Transverse colon (tissue), 3 donors: ENCODE data around the gene WFDC10A.

ENCODE experiments used
- CTCF ChIP-seq, 5 experiments: fragments of 200-600 bp in 3 of 5; fragments of 450-650 bp in 2 of 5; sonication (generic) in 3 of 5; IDR thresholded peaks; 1 replicate in 2 of 5; 2 replicates in 3 of 5; pipeline ENCODE4 v1.5.1; 2016 to 2017; ENCODE audit warnings: antibody characterized with exemption in 5 of 5, inconsistent platforms in 3 of 5, mild to moderate bottlenecking in 2 of 5, moderate library complexity in 1 of 5
- EP300 ChIP-seq: sonication (generic); formaldehyde crosslinking; IDR thresholded peaks from one replicate; pipeline ENCODE4 v1.6.1; 2017; ENCODE audit warnings: antibody characterized with exemption, low read depth
- POLR2A ChIP-seq: fragments of 450-650 bp; IDR thresholded peaks from one replicate; pipeline ENCODE4 v1.6.1; 2016; ENCODE audit warnings: antibody characterized with exemption, mild to moderate bottlenecking, moderate library complexity

- TF ChIP-seq CTCF (IDR thresholded peaks at IDR 0.05) (no peak), EP300 (no peak), POLR2A (no peak)
These were observed 40.7 kb upstream of the WFDC10A start for GRCh38 chr20:45588800-45589199.
